ENCODE measurements around the gene TRIM6.
"Not testable (repeated sequence)": the region's sequence is repeated elsewhere in the genome, so short reads cannot be mapped to it uniquely, and the experiment has no call there.

Gene TRIM6

GRCh38 chr11:5596607-5597201 is at the start of gene TRIM6:
Gene TRIM6, plus strand, starts transcription at chr11:5596637. Its CDS starts 261 bp downstream, at chr11:5596898.
- no peak for DNase-seq

GRCh38 chr11:5547982-5548381 is 48.5 kb upstream of the TRIM6 start:
- DNase-seq: no peak

- DNase-seq: no peak
Observed at GRCh38 chr11:5548440-5548839, 48.0 kb upstream of the TRIM6 start, which contains the start of gene OR52H1. Gene OR52H1, minus strand, starts transcription at chr11:5548540. Its CDS starts 3,035 bp downstream, at chr11:5545505.

GRCh38 chr11:5550440-5551095 is 45.9 kb upstream of the TRIM6 start:
- DNase-seq: no peak

GRCh38 chr11:5553343-5553742 is 43.1 kb upstream of the TRIM6 start:
- DNase-seq: no peak

GRCh38 chr11:5556596-5557188 is 39.7 kb upstream of the TRIM6 start:
- no peak for DNase-seq

- DNase-seq: no peak
Observed at GRCh38 chr11:5557751-5558150, 38.7 kb upstream of the TRIM6 start.

- no peak for DNase-seq
Observed at GRCh38 chr11:5564259-5565019, 32.0 kb upstream of the TRIM6 start.

- DNase-seq: no peak
Observed at GRCh38 chr11:5574654-5575053, 21.8 kb upstream of the TRIM6 start.

- DNase-seq: no peak
Observed at GRCh38 chr11:5575152-5575551, 21.3 kb upstream of the TRIM6 start.

GRCh38 chr11:5577101-5577500 is 19.3 kb upstream of the TRIM6 start:
- DNase-seq: no peak

GRCh38 chr11:5580577-5580976 is 15.9 kb upstream of the TRIM6 start, which contains the start of gene OR52B6:
Gene OR52B6, plus strand, starts transcription at chr11:5580877. Its CDS starts 0 bp downstream, at chr11:5580877.
- DNase-seq: no peak

- no peak for DNase-seq
Observed at GRCh38 chr11:5581014-5581413, 15.4 kb upstream of the TRIM6 start.

GRCh38 chr11:5584458-5584857 is 12.0 kb upstream of the TRIM6 start:
- not testable (repeated sequence) for DNase-seq

- DNase-seq: not testable (repeated sequence)
Observed at GRCh38 chr11:5589906-5590305, 6.5 kb upstream of the TRIM6 start.

- no peak for DNase-seq
Observed at GRCh38 chr11:5591613-5592012, 4.8 kb upstream of the TRIM6 start.

GRCh38 chr11:5592615-5593014 is 3.8 kb upstream of the TRIM6 start:
- no peak for DNase-seq

GRCh38 chr11:5593146-5593545 is 3.3 kb upstream of the TRIM6 start:
- DNase-seq: no peak

GRCh38 chr11:5597953-5598352 is 1.5 kb downstream of the TRIM6 start:
- DNase-seq: no peak

GRCh38 chr11:5600374-5600851 is 4.0 kb downstream of the TRIM6 start:
- DNase-seq: no peak

- DNase-seq: not testable (repeated sequence)
Observed at GRCh38 chr11:5602791-5603190, 6.4 kb downstream of the TRIM6 start.

GRCh38 chr11:5603326-5603725 is 6.9 kb downstream of the TRIM6 start:
- no peak for DNase-seq

- no peak for DNase-seq
Observed at GRCh38 chr11:5604896-5605295, 8.5 kb downstream of the TRIM6 start.

All from GF-D8 (cell line).